ENCODE data around the gene KLHL29.

- TF ChIP-seq CTCF (IDR thresholded peaks at IDR 0.05 in 8 of 11, conservative IDR thresholded peaks at IDR 0.05 in 3 of 11) = no peak
- TF ChIP-seq POLR2AphosphoS5 (IDR thresholded peaks at IDR 0.05) = no peak
These were observed 204.3 kb downstream of the KLHL29 start for GRCh38 chr2:23589220-23589647.
